WTC11 (cell line): ENCODE measurements around the gene RAI1.

Source experiments
- TF ChIP-seq, protein P1 (sequence below): fragments of 200-600 bp; IDR thresholded peaks from 2 replicates; pipeline ENCODE4 v1.8.0; 2022; ENCODE audit warnings: antibody characterized with exemption
- TF ChIP-seq, protein P2 (sequence below): sonication (generic); formaldehyde crosslinking; IDR thresholded peaks from 2 replicates; pipeline ENCODE4 v1.8.1; 2023; ENCODE audit warnings: mild to moderate bottlenecking, moderate library complexity, missing genetic modification reagents
- TF ChIP-seq, protein P3 (sequence below): sonication (generic); formaldehyde crosslinking; IDR thresholded peaks from 2 replicates; pipeline ENCODE4 v1.8.1; 2023; ENCODE audit warnings: mild to moderate bottlenecking, missing genetic modification reagents, moderate library complexity

DNA sequence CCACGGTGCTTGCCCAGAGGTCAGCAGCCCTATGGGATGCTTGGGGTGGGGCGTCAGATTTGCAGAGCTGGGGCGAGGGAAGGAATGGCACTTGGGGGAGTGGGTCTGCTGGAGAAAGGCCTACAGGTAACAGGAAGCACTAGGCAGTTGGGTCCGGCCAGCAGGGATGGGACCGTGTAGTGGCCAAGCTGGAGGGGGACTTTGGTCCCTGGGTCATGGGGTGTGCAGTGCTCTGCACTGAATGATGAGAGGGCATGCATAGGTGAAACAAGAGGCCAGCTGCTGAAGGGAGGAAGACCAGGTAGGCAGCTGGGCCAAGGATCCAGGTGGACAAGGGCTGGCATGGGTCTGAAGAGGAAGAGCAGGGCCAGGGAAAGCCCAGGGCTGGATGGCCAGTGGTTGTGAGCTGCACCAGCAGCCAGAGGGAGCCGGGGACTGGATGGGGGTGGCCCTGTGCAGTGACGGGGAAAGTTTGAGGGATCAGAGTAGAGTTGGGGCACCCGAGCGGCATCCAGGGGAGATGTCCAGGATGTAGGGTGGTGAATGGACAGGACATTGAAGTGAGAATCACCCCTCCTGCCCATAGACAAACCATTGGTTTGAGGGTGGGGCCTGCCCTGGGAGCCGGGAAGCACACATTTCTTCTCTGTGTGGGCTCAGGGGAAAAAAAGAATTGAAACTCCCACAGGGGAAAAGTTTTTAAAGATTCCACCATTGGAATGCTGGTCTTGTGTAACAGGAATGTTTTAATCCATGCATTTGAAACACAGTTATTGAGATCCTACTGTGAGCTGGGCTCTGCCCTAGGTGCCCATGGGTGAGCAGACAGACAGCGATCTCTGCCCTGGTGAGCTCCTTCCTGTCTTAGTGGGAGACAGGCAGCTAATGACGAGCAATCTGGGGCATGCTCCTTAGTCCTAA lies 25.1 kb downstream of the RAI1 start:
- TF ChIP-seq, protein P1, sequence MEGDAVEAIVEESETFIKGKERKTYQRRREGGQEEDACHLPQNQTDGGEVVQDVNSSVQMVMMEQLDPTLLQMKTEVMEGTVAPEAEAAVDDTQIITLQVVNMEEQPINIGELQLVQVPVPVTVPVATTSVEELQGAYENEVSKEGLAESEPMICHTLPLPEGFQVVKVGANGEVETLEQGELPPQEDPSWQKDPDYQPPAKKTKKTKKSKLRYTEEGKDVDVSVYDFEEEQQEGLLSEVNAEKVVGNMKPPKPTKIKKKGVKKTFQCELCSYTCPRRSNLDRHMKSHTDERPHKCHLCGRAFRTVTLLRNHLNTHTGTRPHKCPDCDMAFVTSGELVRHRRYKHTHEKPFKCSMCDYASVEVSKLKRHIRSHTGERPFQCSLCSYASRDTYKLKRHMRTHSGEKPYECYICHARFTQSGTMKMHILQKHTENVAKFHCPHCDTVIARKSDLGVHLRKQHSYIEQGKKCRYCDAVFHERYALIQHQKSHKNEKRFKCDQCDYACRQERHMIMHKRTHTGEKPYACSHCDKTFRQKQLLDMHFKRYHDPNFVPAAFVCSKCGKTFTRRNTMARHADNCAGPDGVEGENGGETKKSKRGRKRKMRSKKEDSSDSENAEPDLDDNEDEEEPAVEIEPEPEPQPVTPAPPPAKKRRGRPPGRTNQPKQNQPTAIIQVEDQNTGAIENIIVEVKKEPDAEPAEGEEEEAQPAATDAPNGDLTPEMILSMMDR = no peak
- TF ChIP-seq, protein P2, sequence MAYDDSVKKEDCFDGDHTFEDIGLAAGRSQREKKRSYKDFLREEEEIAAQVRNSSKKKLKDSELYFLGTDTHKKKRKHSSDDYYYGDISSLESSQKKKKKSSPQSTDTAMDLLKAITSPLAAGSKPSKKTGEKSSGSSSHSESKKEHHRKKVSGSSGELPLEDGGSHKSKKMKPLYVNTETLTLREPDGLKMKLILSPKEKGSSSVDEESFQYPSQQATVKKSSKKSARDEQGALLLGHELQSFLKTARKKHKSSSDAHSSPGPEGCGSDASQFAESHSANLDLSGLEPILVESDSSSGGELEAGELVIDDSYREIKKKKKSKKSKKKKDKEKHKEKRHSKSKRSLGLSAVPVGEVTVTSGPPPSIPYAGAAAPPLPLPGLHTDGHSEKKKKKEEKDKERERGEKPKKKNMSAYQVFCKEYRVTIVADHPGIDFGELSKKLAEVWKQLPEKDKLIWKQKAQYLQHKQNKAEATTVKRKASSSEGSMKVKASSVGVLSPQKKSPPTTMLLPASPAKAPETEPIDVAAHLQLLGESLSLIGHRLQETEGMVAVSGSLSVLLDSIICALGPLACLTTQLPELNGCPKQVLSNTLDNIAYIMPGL (CRISPR knock-in tag) = no peak
- TF ChIP-seq, protein P3, sequence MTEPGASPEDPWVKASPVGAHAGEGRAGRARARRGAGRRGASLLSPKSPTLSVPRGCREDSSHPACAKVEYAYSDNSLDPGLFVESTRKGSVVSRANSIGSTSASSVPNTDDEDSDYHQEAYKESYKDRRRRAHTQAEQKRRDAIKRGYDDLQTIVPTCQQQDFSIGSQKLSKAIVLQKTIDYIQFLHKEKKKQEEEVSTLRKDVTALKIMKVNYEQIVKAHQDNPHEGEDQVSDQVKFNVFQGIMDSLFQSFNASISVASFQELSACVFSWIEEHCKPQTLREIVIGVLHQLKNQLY (CRISPR knock-in tag) = no peak
